HTERT RPE-1 (cell line): ENCODE results near the gene GPR32.
"Not testable (repeated sequence)": the region's sequence is repeated elsewhere in the genome, so short reads cannot be mapped to it uniquely, and the experiment has no call there.

ENCODE experiments used
- in situ Hi-C: fragments of 300-500 bp; cut with MboI; formaldehyde crosslinking; loops from 4 replicates; pipeline ENCODE4 v1.14.3; 2020; ENCODE audit warnings: low sequenced_read_pairs

Gene GPR32

GRCh38 chr19:50770164-50770563 lies at the start of gene GPR32:
Gene GPR32, plus strand, starts transcription at chr19:50770464. Its CDS starts 137 bp downstream, at chr19:50770601.
- in situ Hi-C loops, result not testable (repeated sequence)

GRCh38 chr19:50720921-50721381 lies 49.3 kb upstream of the GPR32 start:
- in situ Hi-C loops, result no loop called here

GRCh38 chr19:50721441-50722137 lies 48.7 kb upstream of the GPR32 start:
- in situ Hi-C loops, result no loop called here

GRCh38 chr19:50722201-50723013 lies 47.9 kb upstream of the GPR32 start:
- in situ Hi-C loops, result no loop called here

GRCh38 chr19:50723069-50723468 lies 47.2 kb upstream of the GPR32 start, which contains the start of gene CLEC11A:
Gene CLEC11A, plus strand, starts transcription at chr19:50723364. Its CDS starts 162 bp downstream, at chr19:50723526.
- in situ Hi-C loops, result no loop called here

- in situ Hi-C loops, result no loop called here
These were observed 46.3 kb upstream of the GPR32 start for GRCh38 chr19:50723735-50724521.

- in situ Hi-C loops, result no loop called here
These were observed 45.6 kb upstream of the GPR32 start for GRCh38 chr19:50724522-50725217.

- in situ Hi-C loops, result no loop called here
These were observed 44.9 kb upstream of the GPR32 start for GRCh38 chr19:50725218-50725910.

- in situ Hi-C loops, result no loop called here
These were observed 44.4 kb upstream of the GPR32 start for GRCh38 chr19:50725911-50726230.

- in situ Hi-C loops, result no loop called here
These were observed 42.1 kb upstream of the GPR32 start for GRCh38 chr19:50728084-50728737.

GRCh38 chr19:50729894-50730293 lies 40.4 kb upstream of the GPR32 start:
- in situ Hi-C loops, result no loop called here

- in situ Hi-C loops, result no loop called here
These were observed 34.4 kb upstream of the GPR32 start for GRCh38 chr19:50735869-50736268.

- in situ Hi-C loops, result no loop called here
These were observed 33.9 kb upstream of the GPR32 start for GRCh38 chr19:50736338-50736737.

GRCh38 chr19:50739132-50739913 lies 30.9 kb upstream of the GPR32 start:
- in situ Hi-C loops, result no loop called here

GRCh38 chr19:50739914-50740426 lies 30.3 kb upstream of the GPR32 start:
- in situ Hi-C loops, result no loop called here

GRCh38 chr19:50741179-50741933 lies 28.9 kb upstream of the GPR32 start:
- in situ Hi-C loops, result no loop called here

- in situ Hi-C loops, result no loop called here
These were observed 26.7 kb upstream of the GPR32 start for GRCh38 chr19:50743537-50743936.

GRCh38 chr19:50745221-50745620 lies 25.0 kb upstream of the GPR32 start:
- in situ Hi-C loops, result no loop called here
